ENCODE results near the gene SPEN.
A peak's percentile ranks its signal among the peaks of the same experiment; 100 is the strongest.
"Not testable (repeated sequence)": the region's sequence is repeated elsewhere in the genome, so short reads cannot be mapped to it uniquely, and the experiment has no call there.

SPEN gene

DNA sequence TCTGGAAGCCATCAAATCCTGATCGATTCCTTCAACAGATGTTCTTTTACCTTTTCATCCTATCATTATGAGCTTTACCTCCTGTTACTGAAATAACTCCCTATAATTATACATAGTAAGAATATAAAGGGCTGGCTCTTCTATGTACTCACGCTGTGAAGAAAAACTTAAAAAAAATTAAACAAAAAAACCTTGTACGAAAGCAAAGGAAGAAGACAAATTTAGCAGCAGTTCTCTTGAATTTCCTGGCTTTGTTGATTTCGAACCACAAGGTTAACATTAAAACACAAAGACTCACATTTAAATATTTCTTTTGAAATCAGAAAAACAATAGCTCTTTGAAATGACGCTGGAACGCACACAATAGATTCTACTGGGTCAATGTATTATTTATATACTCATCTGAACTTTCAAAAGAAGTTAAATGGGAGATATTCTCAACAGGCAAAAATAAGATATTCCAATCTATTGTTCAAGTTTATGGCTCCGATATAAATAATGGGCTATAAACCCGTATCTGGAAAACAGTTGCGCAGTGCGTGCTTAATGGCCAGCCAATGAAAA is 13.6 kb upstream of the SPEN start:
- DNase-seq, result no peak

DNA sequence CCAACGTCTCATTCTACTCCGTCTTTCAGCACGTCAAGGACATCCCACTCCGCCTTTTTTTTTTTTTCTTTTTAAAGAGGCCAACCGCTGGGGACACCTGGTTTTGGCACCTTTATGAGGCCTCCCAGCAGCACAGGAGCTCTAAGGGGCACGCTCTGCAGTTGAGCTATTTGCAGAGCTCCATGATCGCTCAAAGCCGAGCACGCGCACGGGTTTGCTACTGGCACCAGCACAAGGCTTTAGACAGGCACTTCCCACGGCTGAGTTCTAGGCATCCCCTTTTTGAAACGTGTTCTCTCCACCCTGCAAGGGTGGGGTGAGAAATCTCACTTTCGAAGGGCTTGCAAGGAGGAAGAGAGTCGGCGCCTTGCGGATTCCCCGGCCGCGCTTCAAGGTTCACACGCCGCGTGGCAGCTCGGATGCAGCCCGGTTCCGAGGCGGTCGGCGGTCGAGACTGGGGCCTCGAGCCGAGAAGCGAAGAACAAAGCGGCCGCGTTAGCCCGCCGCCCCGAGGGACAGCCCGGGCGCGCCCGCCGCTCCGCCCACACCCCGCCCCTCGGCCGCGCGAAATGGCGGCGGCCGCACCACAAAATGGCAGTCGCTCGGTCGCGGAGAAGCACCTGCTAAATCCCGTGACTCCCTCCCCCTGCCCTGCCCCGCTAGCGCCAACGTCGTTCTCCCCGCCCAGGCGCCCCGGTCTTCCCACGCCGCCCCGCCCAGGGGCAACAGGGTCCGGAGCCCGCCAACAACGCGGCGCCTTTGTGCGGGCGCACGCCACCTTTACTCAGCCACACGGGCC is 12.9 kb upstream of the SPEN start:
- DNase-seq, result peak; percentile 94

DNA sequence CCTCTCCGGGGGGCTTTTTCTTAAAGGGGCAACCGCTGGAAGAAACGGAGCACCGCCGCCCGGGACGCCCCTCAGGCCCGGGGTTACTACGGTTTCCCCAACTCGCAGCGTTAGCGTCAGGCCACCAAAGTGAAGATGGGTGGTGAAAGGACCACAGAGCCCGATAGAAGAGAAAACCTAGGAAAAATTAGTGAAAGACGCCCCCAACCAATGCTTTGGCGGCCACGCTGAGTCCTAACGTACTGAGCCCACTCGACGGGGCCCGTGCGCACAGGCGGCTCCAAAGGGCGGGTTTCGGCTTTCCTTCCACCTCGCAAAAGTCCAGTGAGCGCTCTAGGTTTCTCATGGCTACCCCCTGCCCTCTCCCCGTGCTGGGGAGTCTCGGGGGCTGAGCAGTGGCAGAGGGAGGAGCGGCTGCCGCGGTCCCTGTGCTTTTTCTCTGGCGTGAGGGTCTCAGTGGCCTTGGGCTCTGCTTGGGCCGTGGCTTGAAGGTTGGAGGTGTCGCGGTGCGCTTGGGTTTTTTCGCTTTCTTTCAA is 12.2 kb upstream of the SPEN start:
- no peak for DNase-seq

GRCh38 chr1:15835741-15836510 is 11.6 kb upstream of the SPEN start:
- peak; percentile 99 for DNase-seq

DNA sequence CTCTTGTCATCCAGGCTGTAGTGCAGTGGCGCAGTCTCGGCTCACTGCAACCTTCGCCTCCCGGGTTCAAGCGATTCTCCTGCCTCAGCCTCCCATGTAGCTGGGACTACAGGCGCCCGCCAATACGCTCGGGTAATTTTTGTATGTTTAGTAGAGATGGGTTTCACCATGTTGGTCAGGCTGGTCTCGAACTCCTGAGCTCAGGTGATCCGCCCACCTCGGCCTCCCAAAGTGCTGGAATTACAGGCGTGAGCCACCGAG is 11.1 kb upstream of the SPEN start:
- peak; percentile 31 for DNase-seq

DNA sequence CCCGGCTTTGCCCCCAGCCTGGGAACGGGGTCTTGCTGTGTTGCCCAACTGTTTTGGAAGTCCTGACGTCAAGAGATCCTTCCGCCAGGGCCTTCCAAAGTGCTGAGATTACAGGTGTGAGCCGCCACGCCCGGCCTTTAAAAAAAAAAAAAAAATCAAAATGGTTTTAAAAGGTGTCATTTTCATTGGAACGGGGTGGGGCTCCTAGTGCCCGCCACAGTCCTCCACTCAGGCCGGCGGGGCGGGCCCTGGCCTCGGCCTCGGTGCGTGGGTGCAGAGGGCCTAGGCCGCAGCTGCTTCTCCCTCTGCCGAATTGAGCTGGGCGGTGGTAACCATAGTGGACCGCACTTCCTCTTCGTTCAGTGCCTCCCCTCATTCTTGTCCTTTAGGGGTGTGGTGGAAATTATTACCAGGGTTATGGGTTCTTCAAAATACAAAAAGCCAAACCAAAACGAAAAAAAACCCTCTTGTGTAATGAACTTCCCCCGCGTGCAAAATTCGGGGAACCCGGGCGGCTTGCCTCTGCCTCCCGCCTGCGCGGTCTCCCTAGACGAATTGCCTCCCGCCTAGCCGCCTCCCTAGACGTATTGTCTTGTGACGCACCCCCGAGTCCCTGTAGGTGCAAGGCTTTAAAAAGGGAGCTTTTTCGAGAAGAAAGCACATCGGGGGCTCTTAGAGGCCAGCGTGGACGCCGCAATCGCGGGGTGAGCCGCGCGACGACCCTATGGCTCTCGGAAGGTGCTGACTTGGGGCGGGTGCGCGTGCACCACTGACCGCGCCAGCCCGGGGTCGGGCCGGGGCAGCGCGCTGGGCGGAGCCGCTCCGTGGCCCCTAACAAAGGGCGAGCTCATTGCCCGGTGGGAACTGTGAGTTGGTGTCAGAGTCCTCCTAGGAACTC is 10.5 kb upstream of the SPEN start:
- DNase-seq, result peak; percentile 76

GRCh38 chr1:15837931-15838330 is 9.6 kb upstream of the SPEN start:
- DNase-seq, result no peak

DNA sequence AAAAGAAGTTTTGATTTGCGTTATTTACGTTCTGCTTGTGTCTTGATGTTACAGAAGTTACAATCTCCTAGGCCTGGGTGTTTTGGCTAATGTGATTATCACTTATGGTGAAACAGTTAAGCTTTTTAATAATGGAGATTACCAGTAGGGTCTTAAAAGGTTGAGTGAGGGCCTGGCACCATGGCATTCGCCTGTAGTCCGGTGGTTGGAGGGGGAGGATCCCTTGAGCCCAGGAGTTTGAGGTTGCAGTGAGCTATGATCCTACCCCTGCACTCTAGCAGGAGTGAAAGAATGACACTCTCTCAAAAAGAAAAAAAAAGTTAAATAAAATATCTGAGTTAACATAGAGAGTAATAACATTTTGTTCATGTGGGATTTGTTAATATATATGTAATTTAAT is 8.8 kb upstream of the SPEN start:
- no peak for DNase-seq

- DNase-seq, result no peak
Measured at GRCh38 chr1:15843826-15844572, 3.5 kb upstream of the SPEN start.

DNA sequence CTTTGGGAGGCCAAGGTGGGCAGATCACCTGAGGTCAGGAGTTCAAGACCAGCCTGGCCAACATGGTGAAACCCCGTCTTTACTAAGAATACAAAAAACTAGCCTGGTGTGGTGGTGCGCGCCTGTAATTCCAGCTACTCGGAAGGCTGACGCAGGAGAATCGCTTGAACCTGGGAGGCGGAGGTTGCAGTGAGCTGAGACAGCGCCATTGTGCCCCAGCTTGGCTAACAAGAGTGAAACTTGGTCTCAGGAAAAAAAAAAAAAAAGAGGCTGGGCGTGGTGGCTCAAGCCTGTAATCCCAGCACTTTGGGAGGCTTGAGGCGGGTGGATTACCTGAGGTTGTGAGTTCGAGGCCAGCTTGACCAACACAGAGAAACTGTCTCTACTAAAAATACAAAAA is 1.5 kb upstream of the SPEN start:
- not testable (repeated sequence) for DNase-seq

DNA sequence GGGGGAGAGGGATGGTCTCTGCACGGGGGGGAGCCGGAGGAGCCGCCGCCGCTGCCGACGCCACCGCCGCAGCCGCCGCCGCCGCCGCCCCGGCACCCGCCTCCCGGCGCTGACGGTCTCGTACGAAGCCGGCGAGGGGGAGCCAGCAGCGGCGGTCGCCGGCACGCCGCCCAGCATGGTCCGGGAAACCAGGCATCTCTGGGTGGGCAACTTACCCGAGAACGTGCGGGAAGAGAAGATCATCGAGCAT is 311 bp downstream of the SPEN start:
- DNase-seq, result no peak

DNA sequence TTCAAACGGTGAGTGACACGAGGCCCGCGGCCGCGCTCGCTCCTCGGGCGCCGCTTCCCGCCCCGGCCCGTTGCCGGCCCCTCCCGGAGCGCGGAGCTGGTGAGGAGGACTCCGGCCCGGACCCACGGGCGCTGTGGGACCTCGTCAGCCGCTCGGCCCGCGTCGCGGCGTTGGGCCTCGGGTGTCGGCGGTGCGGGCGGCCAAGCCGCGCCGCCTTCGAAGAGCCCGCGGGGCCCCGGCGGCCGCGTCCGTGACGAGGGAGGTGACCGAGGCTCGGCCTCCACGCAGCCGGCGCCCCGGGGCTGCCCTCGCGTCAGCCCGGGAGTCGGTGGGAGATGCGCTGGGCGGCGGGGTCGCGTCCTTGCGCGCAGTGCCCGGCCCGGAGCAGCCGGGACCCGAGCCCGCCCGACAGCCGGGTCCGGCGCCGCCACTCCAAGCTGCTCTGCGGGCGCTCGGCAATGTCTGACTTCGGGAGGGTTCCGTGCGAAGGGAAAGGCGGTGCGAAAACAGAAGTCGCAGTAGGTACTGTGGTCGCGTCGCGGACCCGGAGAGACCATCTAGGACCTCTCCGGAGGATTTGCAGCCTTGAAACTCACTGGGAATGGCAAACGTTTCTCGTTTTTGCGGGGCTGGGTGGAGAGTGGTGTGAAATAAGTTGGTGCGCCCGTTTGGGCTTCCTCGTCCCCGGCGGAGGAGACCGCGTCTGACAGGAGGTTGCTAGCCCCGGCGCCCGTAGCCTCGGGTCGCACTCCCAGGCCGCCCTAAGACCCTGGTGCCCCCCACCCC is 829 bp downstream of the SPEN start:
- DNase-seq, result peak; percentile 60

DNA sequence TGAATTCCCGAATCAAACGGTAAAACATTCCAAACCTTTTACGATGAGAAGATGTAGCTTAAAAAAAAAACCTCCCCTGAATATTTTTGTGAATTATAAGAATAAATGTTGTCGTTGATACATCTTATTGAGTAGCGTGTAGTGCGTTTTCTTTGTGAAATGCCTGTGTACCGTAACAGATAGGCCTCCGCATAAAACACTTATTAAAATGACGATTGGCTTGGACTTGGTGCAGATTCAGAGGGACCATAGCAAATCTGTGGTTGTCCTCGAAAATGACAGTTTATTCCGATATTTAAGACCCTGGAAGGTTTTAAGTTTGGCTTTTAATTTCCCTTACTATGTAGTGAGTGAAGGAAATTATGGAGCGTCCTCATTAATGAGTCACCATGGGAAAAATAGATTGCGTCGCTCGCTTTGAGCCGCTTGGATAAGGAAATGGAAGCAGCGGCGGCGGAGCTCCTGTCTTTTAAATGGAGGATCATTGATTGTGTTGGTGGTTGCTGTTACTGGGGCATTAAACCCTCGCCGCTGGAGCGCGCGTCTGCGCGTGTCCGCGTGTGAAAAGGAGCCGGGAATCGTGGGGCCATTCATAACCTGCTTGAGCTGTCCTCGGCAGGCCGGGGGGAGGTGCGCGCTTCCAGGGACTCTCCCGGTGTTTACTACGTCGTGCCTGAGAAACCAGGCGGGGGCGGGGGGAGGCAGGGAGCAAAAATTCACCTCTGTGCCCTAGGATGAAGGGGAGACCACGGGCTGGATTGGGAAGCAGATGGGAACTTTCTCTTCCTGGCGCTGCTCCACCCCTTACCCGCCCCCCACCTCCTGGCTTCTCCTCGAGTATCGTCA is 1.6 kb downstream of the SPEN start:
- peak; percentile 82 for DNase-seq

DNA sequence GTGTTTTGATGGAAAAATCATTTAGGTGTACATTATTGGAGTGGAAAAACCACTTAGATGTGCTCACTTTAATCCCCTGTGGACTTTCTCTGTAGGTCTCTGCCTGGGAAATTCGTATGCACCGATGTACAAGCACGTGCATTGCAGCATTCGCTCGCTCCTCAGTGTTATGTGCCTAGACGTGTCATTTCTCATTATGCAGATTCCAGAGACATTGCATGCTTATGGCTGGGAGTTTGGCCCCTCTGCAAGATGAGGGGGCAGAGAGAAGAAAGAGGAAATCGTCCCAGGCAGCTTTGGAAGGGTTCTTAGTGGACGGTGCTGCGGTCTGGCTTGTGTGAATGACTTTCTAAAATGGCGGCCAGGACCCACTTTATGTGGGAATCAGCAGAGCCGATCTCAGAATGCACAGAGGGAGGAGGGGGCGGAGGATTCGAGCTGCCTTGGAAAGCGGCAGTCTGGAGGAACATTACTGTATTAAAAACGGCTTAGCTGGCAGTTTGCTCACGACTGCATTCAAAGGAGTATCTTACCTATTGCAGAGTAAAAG is 2.3 kb downstream of the SPEN start:
- peak; percentile 55 for DNase-seq

DNA sequence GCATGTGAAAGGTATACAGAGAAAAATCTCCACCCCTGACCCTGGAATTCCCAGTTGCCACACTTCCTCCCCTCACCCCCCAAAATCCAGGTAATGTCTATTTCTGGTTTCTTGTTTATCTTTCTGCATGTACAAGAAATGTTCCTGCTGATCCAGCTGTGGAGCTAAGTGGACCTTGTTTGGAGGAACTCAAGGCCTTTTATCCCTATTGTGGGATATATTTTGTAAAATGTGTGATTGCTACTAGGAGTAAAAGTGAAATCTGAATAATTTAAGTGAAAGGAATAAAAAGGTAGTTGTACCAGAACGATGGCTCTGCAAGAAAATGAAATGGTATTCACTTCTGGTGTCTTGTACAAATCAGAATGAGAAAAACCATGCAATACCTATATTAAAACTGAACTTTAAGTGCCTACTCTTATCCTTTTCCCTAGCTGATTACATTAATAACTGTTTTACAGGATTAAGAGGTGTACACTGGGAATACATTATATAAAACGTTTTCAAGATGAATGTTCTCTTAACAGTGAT is 3.0 kb downstream of the SPEN start:
- DNase-seq, result no peak

- no peak for DNase-seq
Measured at GRCh38 chr1:15851210-15852035, 3.9 kb downstream of the SPEN start.

GRCh38 chr1:15852036-15852827 is 4.7 kb downstream of the SPEN start:
- DNase-seq, result no peak

GRCh38 chr1:15852828-15853302 is 5.4 kb downstream of the SPEN start:
- DNase-seq, result no peak
